Stimulated activated CD8-positive, alpha-beta memory T cell treated with anti-CD3 and anti-CD28 coated beads, Interleukin-15, amount 100 ng/mL, for 48 hours (primary cell): ENCODE data around the gene SNAI1.

ENCODE experiments used
- DNase-seq, 2 donors: peaks; one replicate each; pipeline ENCODE4 v3.0.0-alpha.2; 2020; ENCODE audit warnings: low read depth in 2 of 2

SNAI1 gene

GRCh38 chr20:50037575-50037974 lies 54.8 kb downstream of the SNAI1 start:
- no peak for DNase-seq

- no peak for DNase-seq
Measured at GRCh38 chr20:50038169-50038568, 55.4 kb downstream of the SNAI1 start.
